Activated naive CD8-positive, alpha-beta T cell (primary cell): ENCODE results near the gene PLCB2.

ENCODE experiments used
- H3K27ac Mint-ChIP-seq: one replicate; pipeline ENCODE4 v1.8.0; 2021; ENCODE audit warnings: mixed read lengths
- H3K27me3 Mint-ChIP-seq: one replicate; pipeline ENCODE4 v1.8.0; 2021; ENCODE audit warnings: mixed read lengths
- H3K36me3 Mint-ChIP-seq: one replicate; pipeline ENCODE4 v1.8.0; 2021; ENCODE audit warnings: mixed read lengths
- H3K4me1 Mint-ChIP-seq: one replicate; pipeline ENCODE4 v1.8.0; 2021; ENCODE audit warnings: low read depth, mixed read lengths
- H3K4me3 Mint-ChIP-seq: one replicate; pipeline ENCODE4 v1.8.0; 2021; ENCODE audit warnings: mild to moderate bottlenecking, mixed read lengths
- H3K9me3 Mint-ChIP-seq: one replicate; pipeline ENCODE4 v1.8.0; 2021; ENCODE audit warnings: low read depth, mixed read lengths

PLCB2 gene

DNA sequence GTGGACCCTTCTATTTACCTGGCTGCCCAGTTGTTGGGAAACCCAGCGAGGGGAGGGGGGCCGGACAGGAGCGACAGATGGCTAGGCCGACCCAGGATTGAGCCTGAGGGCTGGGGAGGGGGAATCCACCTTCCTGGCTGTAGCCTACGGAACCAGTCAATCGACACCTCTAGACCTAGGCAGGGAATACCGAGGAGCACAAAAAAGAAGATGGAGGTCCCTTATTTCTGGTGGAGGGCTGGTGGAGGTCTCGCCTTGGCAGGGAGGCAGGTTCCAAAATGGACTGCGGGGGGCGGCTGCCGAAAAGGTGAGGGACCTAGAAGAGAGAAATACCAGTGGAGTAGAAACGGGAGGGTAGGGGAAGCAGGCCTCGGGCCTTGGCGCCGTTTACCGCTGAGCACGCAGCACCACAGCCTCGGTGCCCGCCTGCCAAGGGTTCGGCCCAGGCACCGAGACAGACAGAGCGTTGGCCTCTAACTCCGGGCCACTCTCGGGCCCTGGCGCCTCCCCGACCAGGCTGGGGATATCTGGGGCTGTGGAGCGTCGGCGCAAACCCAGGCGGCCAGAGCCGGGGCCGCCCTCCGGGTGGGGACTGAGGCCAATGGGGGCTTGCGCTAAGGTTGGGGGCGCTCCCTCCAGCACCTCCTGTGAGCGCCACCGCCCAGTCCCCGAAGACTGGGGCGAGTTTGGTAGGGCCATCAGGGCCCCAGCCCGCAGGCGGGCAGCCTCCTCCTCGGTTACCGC, 26.5 kb downstream of the PLCB2 start:
- Mint-ChIP-seq H3K4me3 (peak overlapping the region; percentile 61), H3K9me3 (no peaks in the 10 kb centered on the region), H3K4me1 (peaks cover 7% of the 10 kb centered on the region), H3K27me3 (peaks cover 7% of the 10 kb centered on the region), H3K27ac (peak overlapping the region; percentile 68), H3K36me3 (no peaks in the 10 kb centered on the region)

DNA sequence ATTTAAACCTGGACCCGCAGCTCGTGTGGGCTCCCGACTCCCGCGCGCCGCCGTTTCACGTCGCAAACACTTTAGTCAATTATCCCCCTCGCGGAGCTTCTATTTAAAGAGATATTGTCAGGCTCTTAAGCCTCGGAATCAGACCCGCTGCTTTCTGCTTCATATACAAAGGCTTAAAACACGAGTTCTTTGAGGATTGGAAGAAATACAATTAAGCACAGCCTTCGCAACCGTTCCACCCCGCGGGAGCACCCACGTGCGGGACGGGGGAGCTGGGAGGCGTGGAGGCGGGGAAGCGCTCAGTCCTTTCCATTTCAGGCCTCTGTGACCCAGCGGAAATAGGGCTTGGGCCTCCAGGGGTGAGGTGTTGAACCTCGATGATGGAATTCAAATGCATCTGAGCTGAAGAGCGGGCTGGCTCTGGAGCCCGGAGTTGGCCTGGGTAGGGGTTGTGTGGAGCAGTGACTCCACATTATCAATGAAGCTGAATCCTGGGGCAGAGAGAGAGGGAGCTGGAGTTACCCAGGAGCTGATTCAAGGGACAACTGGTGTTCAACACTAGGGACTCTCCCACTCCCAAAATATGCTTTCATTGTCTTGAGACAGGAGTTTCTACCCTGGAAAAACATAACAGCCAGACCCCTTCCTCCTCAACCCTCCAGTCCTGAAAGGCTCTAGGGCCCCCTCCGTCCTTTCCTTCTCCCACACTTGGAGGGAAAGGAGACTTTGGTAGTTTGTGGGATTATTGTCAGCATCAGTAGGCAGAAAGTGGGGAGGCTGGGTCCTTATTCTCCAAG, 27.3 kb downstream of the PLCB2 start:
- no peak overlapping the region for H3K4me3 Mint-ChIP-seq
- H3K9me3 Mint-ChIP-seq: no peaks in the 10 kb centered on the region
- peaks cover 7% of the 10 kb centered on the region for H3K27me3 Mint-ChIP-seq
- H3K27ac Mint-ChIP-seq: no peak overlapping the region
- H3K4me1 Mint-ChIP-seq: peaks cover 7% of the 10 kb centered on the region
- H3K36me3 Mint-ChIP-seq: no peaks in the 10 kb centered on the region

- Mint-ChIP-seq H3K4me3 (no peak overlapping the region), H3K4me1 (peaks cover 9% of the 10 kb centered on the region), H3K27ac (no peak overlapping the region), H3K27me3 (peaks cover 7% of the 10 kb centered on the region), H3K9me3 (no peaks in the 10 kb centered on the region), H3K36me3 (no peaks in the 10 kb centered on the region)
Observed at GRCh38 chr15:40279437-40280141, 28.1 kb downstream of the PLCB2 start.

GRCh38 chr15:40278026-40278425, 29.7 kb downstream of the PLCB2 start:
- no peaks in the 10 kb centered on the region for H3K9me3 Mint-ChIP-seq
- H3K27me3 Mint-ChIP-seq: peaks cover 7% of the 10 kb centered on the region
- no peaks in the 10 kb centered on the region for H3K36me3 Mint-ChIP-seq
- H3K27ac Mint-ChIP-seq: no peak overlapping the region
- no peak overlapping the region for H3K4me3 Mint-ChIP-seq
- peaks cover 9% of the 10 kb centered on the region for H3K4me1 Mint-ChIP-seq

GRCh38 chr15:40277471-40277870, 30.3 kb downstream of the PLCB2 start:
- H3K27me3 Mint-ChIP-seq: peaks cover 7% of the 10 kb centered on the region
- H3K27ac Mint-ChIP-seq: no peak overlapping the region
- peaks cover 9% of the 10 kb centered on the region for H3K4me1 Mint-ChIP-seq
- H3K9me3 Mint-ChIP-seq: no peaks in the 10 kb centered on the region
- no peak overlapping the region for H3K4me3 Mint-ChIP-seq
- H3K36me3 Mint-ChIP-seq: no peaks in the 10 kb centered on the region

- no peaks in the 10 kb centered on the region for H3K9me3 Mint-ChIP-seq
- H3K4me1 Mint-ChIP-seq: peaks cover 9% of the 10 kb centered on the region
- H3K27me3 Mint-ChIP-seq: peaks cover 7% of the 10 kb centered on the region
- no peak overlapping the region for H3K27ac Mint-ChIP-seq
- H3K36me3 Mint-ChIP-seq: no peaks in the 10 kb centered on the region
- H3K4me3 Mint-ChIP-seq: no peak overlapping the region
Observed at GRCh38 chr15:40276927-40277326, 30.8 kb downstream of the PLCB2 start.

DNA sequence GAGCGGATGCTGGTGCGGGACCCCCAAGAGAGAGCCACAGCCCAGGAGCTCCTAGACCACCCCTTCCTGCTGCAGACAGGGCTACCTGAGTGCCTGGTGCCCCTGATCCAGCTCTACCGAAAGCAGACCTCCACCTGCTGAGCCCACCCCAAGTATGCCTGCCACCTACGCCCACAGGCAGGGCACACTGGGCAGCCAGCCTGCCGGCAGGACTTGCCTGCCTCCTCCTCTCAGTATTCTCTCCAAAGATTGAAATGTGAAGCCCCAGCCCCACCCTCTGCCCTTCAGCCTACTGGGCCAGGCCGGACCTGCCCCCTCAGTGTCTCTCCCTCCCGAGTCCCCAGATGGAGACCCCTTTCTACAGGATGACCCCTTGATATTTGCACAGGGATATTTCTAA, 31.8 kb downstream of the PLCB2 start:
- no peaks in the 10 kb centered on the region for H3K36me3 Mint-ChIP-seq
- H3K27ac Mint-ChIP-seq: no peak overlapping the region

GRCh38 chr15:40275523-40275922, 32.2 kb downstream of the PLCB2 start:
- H3K27ac Mint-ChIP-seq: no peak overlapping the region
- H3K4me3 Mint-ChIP-seq: no peak overlapping the region
- peaks cover 7% of the 10 kb centered on the region for H3K27me3 Mint-ChIP-seq
- peaks cover 9% of the 10 kb centered on the region for H3K4me1 Mint-ChIP-seq
- H3K36me3 Mint-ChIP-seq: no peaks in the 10 kb centered on the region
- H3K9me3 Mint-ChIP-seq: no peaks in the 10 kb centered on the region

More for the DNA sequence above, 31.8 kb downstream of the PLCB2 start:
- H3K4me1 Mint-ChIP-seq: peaks cover 9% of the 10 kb centered on the region
- H3K9me3 Mint-ChIP-seq: no peaks in the 10 kb centered on the region
- H3K4me3 Mint-ChIP-seq: no peak overlapping the region
- peaks cover 7% of the 10 kb centered on the region for H3K27me3 Mint-ChIP-seq

DNA sequence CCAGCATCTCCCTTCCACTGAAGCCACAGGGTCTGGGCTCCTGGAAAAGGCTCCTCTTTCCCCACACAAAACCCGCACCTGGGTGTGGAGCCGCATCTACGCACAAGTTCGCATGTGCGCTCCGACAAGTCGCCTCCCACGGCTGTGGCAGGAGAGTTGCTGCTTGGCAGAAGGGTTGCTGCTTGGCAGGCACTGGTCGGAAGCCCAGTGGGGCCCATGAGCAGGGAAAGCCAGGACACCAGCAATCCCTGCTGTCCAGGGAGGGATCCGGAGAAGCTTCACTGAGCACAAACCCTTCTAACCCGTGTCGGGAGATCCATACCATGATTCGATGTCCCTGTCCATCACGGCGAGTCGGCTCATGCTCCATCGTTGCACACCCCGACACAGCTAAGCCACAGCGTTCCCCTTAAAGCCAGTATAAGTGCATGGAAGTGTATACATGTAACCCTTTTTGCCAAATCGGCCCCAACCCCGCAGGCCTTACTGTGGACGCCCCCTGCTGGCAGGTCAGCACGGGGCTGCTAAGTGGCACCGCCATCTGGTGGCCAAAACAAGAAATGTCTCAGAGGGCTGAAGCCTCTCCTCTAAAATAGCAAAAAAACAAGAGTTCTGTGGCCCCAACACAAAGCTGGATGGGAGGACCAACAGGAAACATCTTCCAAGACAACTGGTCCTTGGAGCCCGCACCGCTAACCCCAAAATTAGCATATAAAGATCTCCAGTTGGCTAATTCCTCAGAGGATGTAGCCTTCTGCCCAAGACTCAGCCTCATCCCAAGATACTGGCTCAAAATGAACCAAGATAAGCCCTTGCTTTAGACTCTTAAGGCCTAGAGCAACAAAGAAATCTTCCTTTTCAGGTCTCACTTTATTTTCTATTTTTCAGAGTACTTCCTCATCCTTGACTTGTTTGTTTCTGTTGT, 33.1 kb downstream of the PLCB2 start:
- H3K4me1 Mint-ChIP-seq: peaks cover 9% of the 10 kb centered on the region
- no peak overlapping the region for H3K27ac Mint-ChIP-seq
- H3K4me3 Mint-ChIP-seq: no peak overlapping the region
- no peaks in the 10 kb centered on the region for H3K36me3 Mint-ChIP-seq
- H3K27me3 Mint-ChIP-seq: peaks cover 7% of the 10 kb centered on the region
- no peaks in the 10 kb centered on the region for H3K9me3 Mint-ChIP-seq

GRCh38 chr15:40273428-40273827, 34.3 kb downstream of the PLCB2 start:
- Mint-ChIP-seq H3K36me3 (no peaks in the 10 kb centered on the region), H3K9me3 (no peaks in the 10 kb centered on the region)

DNA sequence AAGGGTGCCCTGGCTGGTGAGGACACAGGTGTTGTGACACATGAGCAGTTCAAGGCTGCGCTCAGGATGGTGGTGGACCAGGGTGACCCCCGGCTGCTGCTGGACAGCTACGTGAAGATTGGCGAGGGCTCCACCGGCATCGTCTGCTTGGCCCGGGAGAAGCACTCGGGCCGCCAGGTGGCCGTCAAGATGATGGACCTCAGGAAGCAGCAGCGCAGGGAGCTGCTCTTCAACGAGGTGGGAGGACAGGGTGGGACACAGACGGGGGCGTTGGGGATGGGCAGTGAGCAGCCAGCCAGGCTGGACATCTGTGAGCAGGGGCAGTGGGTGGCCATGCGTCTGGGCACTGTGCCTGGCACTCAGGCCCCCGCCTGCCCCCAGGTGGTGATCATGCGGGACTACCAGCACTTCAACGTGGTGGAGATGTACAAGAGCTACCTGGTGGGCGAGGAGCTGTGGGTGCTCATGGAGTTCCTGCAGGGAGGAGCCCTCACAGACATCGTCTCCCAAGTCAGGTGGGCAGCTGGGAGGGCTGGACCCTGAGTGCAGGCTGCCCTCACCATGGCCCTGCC, 35.2 kb downstream of the PLCB2 start:
- Mint-ChIP-seq H3K27me3 (no peaks in the 10 kb centered on the region), H3K4me1 (peaks cover 5% of the 10 kb centered on the region), H3K4me3 (no peak overlapping the region), H3K9me3 (no peaks in the 10 kb centered on the region), H3K27ac (no peak overlapping the region), H3K36me3 (no peaks in the 10 kb centered on the region)

More at GRCh38 chr15:40273428-40273827, 34.3 kb downstream of the PLCB2 start:
- peaks cover 2% of the 10 kb centered on the region for H3K27me3 Mint-ChIP-seq
- no peak overlapping the region for H3K4me3 Mint-ChIP-seq
- peaks cover 5% of the 10 kb centered on the region for H3K4me1 Mint-ChIP-seq
- H3K27ac Mint-ChIP-seq: no peak overlapping the region

DNA sequence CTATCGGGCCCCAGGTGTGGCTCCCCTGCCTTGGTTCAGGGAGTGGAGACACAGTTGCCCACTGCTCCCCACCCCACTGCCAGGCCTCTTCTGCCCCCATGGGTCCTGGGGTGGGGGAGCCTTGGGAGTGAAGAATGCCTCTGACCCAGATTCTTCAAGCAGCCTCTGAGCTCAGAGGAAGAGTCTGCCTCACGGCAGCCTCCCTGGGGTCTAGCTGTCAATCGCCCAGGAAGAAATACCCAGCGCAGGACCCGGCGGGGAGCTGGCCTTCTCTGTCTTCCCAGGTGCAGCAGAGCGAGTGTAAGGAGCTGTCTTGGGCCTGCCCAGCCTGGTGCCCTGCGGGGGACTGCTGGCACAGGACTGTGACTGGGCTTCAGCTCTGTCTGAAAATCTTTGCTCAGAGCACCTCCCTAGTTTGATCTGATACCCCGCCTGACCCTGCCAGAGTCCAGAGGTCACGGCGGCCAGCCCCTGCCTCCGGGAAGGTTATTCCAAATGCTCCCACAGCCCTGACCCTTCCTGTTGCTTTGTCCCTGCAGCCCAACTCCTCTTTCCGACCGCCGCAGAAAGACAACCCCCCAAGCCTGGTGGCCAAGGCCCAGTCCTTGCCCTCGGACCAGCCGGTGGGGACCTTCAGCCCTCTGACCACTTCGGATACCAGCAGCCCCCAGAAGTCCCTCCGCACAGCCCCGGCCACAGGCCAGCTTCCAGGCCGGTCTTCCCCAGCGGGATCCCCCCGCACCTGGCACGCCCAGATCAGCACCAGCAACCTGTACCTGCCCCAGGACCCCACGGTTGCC, 35.9 kb downstream of the PLCB2 start:
- Mint-ChIP-seq H3K4me1 (peaks cover 2% of the 10 kb centered on the region), H3K27me3 (no peaks in the 10 kb centered on the region), H3K9me3 (no peaks in the 10 kb centered on the region), H3K27ac (no peak overlapping the region), H3K36me3 (no peaks in the 10 kb centered on the region), H3K4me3 (no peak overlapping the region)

GRCh38 chr15:40270246-40270995, 37.3 kb downstream of the PLCB2 start:
- Mint-ChIP-seq H3K27me3 (no peaks in the 10 kb centered on the region), H3K9me3 (no peaks in the 10 kb centered on the region), H3K27ac (no peak overlapping the region), H3K4me1 (peaks cover 2% of the 10 kb centered on the region), H3K4me3 (no peak overlapping the region), H3K36me3 (no peaks in the 10 kb centered on the region)
